Chondrocyte (in vitro differentiated cells): ENCODE data around the gene CD1B. TPM values are rescaled to one million over a fixed set of nuclear protein-coding genes. Genes with fewer than 3 reads are reported as not detected.
"Not testable (repeated sequence)": the region's sequence is repeated elsewhere in the genome, so short reads cannot be mapped to it uniquely, and the experiment has no call there.

Source experiments
- DNase-seq: peaks from one replicate; pipeline ENCODE4 v3.0.0; 2021; ENCODE audit warnings: mixed read lengths, low spot score
- H3K27ac Mint-ChIP-seq: one replicate; pipeline ENCODE4 v1.8.0; 2021; ENCODE audit warnings: mild to moderate bottlenecking, moderate library complexity, mixed read lengths; ENCODE audit not compliant: unreplicated experiment
- H3K27me3 Mint-ChIP-seq: 2 replicates; pipeline ENCODE4 v1.8.0; 2021; ENCODE audit warnings: low read depth, mixed read lengths
- H3K36me3 Mint-ChIP-seq: 2 replicates; pipeline ENCODE4 v1.8.0; 2021; ENCODE audit warnings: low read depth, mixed read lengths
- H3K4me1 Mint-ChIP-seq: 2 replicates; pipeline ENCODE4 v1.8.0; 2021; ENCODE audit warnings: low read depth, mild to moderate bottlenecking, mixed read lengths
- H3K4me3 Mint-ChIP-seq: one replicate; pipeline ENCODE4 v1.8.0; 2021; ENCODE audit warnings: mild to moderate bottlenecking, moderate library complexity, mixed read lengths; ENCODE audit not compliant: unreplicated experiment
- H3K9me3 Mint-ChIP-seq: 2 replicates; pipeline ENCODE4 v1.8.0; 2021; ENCODE audit warnings: low read depth, mixed read lengths
- CTCF ChIP-seq: fragments of 200-600 bp; sonication (generic); IDR thresholded peaks from 2 replicates; pipeline ENCODE4 v1.5.0; 2021; ENCODE audit warnings: antibody characterized with exemption, mild to moderate bottlenecking, moderate library complexity
- total RNA-seq: library from RNA; stranded (reverse); gene quantifications from 3 replicates; pipeline ENCODE4 v1.2.1, GENCODE V29; 2021

The CD1B gene
- total RNA-seq, 1 donor from 2014 or later, result not detected

GRCh38 chr1:158354255-158354654 is 22.9 kb upstream of the CD1B start:
- no peaks in the 10 kb centered on the region for H3K4me1 Mint-ChIP-seq
- H3K27me3 Mint-ChIP-seq, result no peaks in the 10 kb centered on the region
- no peaks in the 10 kb centered on the region for H3K36me3 Mint-ChIP-seq
- DNase-seq, result no peak
- no peak overlapping the region for H3K27ac Mint-ChIP-seq
- TF ChIP-seq CTCF, result no peak
- H3K9me3 Mint-ChIP-seq, result no peaks in the 10 kb centered on the region
- no peak overlapping the region for H3K4me3 Mint-ChIP-seq

- H3K4me1 Mint-ChIP-seq, result no peaks in the 10 kb centered on the region
Observed at GRCh38 chr1:158353303-158354075, 22.2 kb upstream of the CD1B start, which contains the start of gene CD1E. Gene CD1E (plus strand): TSS chr1:158353894. CDS start chr1:158353989, 95 bp downstream.

GRCh38 chr1:158348946-158349345 is 17.6 kb upstream of the CD1B start:
- H3K36me3 Mint-ChIP-seq, H3K4me3 Mint-ChIP-seq, H3K27ac Mint-ChIP-seq, DNase-seq, H3K4me1 Mint-ChIP-seq, H3K27me3 Mint-ChIP-seq: not testable (repeated sequence)
- H3K9me3 Mint-ChIP-seq, result peaks cover 16% of the 10 kb centered on the region

More at GRCh38 chr1:158353303-158354075, 22.2 kb upstream of the CD1B start, which contains the start of gene CD1E:
- Mint-ChIP-seq H3K36me3 (no peaks in the 10 kb centered on the region), H3K27me3 (no peaks in the 10 kb centered on the region), H3K27ac (no peak within 1 kb of the TSS), H3K4me3 (no peak within 1 kb of the TSS), H3K9me3 (no peaks in the 10 kb centered on the region)
- no peak for DNase-seq
- no peak for TF ChIP-seq CTCF

GRCh38 chr1:158336413-158336812 is 5.1 kb upstream of the CD1B start:
- peaks cover 15% of the 10 kb centered on the region for H3K9me3 Mint-ChIP-seq
- not testable (repeated sequence) for H3K36me3 Mint-ChIP-seq, H3K4me1 Mint-ChIP-seq, DNase-seq, H3K27ac Mint-ChIP-seq, H3K27me3 Mint-ChIP-seq, H3K4me3 Mint-ChIP-seq

GRCh38 chr1:158335213-158335532 is 3.8 kb upstream of the CD1B start:
- no peak overlapping the region for H3K4me3 Mint-ChIP-seq
- TF ChIP-seq CTCF, result no peak
- no peaks in the 10 kb centered on the region for H3K27me3 Mint-ChIP-seq

GRCh38 chr1:158334526-158335212 is 3.3 kb upstream of the CD1B start:
- no peak for DNase-seq
- no peak overlapping the region for H3K27ac Mint-ChIP-seq
- no peaks in the 10 kb centered on the region for H3K36me3 Mint-ChIP-seq
- H3K27me3 Mint-ChIP-seq, result no peaks in the 10 kb centered on the region
- H3K4me1 Mint-ChIP-seq, result no peaks in the 10 kb centered on the region
- peaks cover 8% of the 10 kb centered on the region for H3K9me3 Mint-ChIP-seq
- no peak for TF ChIP-seq CTCF
- H3K4me3 Mint-ChIP-seq, result no peak overlapping the region

More at GRCh38 chr1:158335213-158335532, 3.8 kb upstream of the CD1B start:
- H3K27ac Mint-ChIP-seq, result no peak overlapping the region
- H3K9me3 Mint-ChIP-seq, result peaks cover 10% of the 10 kb centered on the region
- H3K36me3 Mint-ChIP-seq, result no peaks in the 10 kb centered on the region
- no peaks in the 10 kb centered on the region for H3K4me1 Mint-ChIP-seq
- DNase-seq, result no peak
